Measurements from ENCODE around the gene LMF1.
"Not testable (repeated sequence)": the region's sequence is repeated elsewhere in the genome, so short reads cannot be mapped to it uniquely, and the experiment has no call there.

Gene LMF1

GRCh38 chr16:839643-840408 lies 131.0 kb downstream of the LMF1 start:
- TF ChIP-seq CTCF (IDR thresholded peaks at IDR 0.05; ENCODE audit: low read depth, low read length), result no peak
- in situ Hi-C loops (cut with HindIII; ENCODE audit: low sequenced_read_pairs), result no loop called here
- no peak overlapping the region for H3K4me3 ChIP-seq (ENCODE audit: low read depth, low read length)
- no peak for DNase-seq (ENCODE audit: low read depth, low spot score)

- TF ChIP-seq CTCF (IDR thresholded peaks at IDR 0.05; ENCODE audit: low read depth, low read length), result no peak
- H3K4me3 ChIP-seq (ENCODE audit: low read depth, low read length), result no peak overlapping the region
- in situ Hi-C loops (cut with HindIII; ENCODE audit: low sequenced_read_pairs), result no loop called here
- DNase-seq (ENCODE audit: low read depth, low spot score), result no peak
Measured at GRCh38 chr16:838741-839140, 132.0 kb downstream of the LMF1 start.

GRCh38 chr16:836822-837221 lies 134.0 kb downstream of the LMF1 start:
- DNase-seq (ENCODE audit: low read depth, low spot score); in situ Hi-C loops (cut with HindIII; ENCODE audit: low sequenced_read_pairs); H3K4me3 ChIP-seq (ENCODE audit: low read depth, low read length): not testable (repeated sequence)

- in situ Hi-C loops (cut with HindIII; ENCODE audit: low sequenced_read_pairs), result no loop called here
- TF ChIP-seq CTCF (IDR thresholded peaks at IDR 0.05; ENCODE audit: low read depth, low read length), result no peak
- no peak overlapping the region for H3K4me3 ChIP-seq (ENCODE audit: low read depth, low read length)
- no peak for DNase-seq (ENCODE audit: low read depth, low spot score)
Measured at GRCh38 chr16:836221-836620, 134.6 kb downstream of the LMF1 start.

GRCh38 chr16:835373-835772 lies 135.4 kb downstream of the LMF1 start:
- in situ Hi-C loops (cut with HindIII; ENCODE audit: low sequenced_read_pairs), result no loop called here

GRCh38 chr16:833411-833810 lies 137.4 kb downstream of the LMF1 start:
- in situ Hi-C loops (cut with HindIII; ENCODE audit: low sequenced_read_pairs), result no loop called here
- no peak for DNase-seq (ENCODE audit: low read depth, low spot score)
- no peak for TF ChIP-seq CTCF (IDR thresholded peaks at IDR 0.05; ENCODE audit: low read depth, low read length)
- H3K4me3 ChIP-seq (ENCODE audit: low read depth, low read length), result no peak overlapping the region

More at GRCh38 chr16:835373-835772, 135.4 kb downstream of the LMF1 start:
- DNase-seq (ENCODE audit: low read depth, low spot score), result no peak
- TF ChIP-seq CTCF (IDR thresholded peaks at IDR 0.05; ENCODE audit: low read depth, low read length), result no peak
- H3K4me3 ChIP-seq (ENCODE audit: low read depth, low read length), result no peak overlapping the region

- TF ChIP-seq CTCF (IDR thresholded peaks at IDR 0.05; ENCODE audit: low read depth, low read length), result no peak
- in situ Hi-C loops (cut with HindIII; ENCODE audit: low sequenced_read_pairs), result no loop called here
- H3K4me3 ChIP-seq (ENCODE audit: low read depth, low read length), result no peak overlapping the region
- DNase-seq (ENCODE audit: low read depth, low spot score), result no peak
Measured at GRCh38 chr16:832652-833336, 138.0 kb downstream of the LMF1 start.

All from astrocyte of the spinal cord (primary cell).